H9 (cell line): Measurements from ENCODE around the gene IL1RAP. TPM values are rescaled to one million over a fixed set of nuclear protein-coding genes. Genes with fewer than 3 reads are reported as not detected.

Experiments used
- DNase-seq: peaks from one replicate; pipeline ENCODE4 v3.0.0-alpha.2; 2017
- H2AFZ ChIP-seq: one replicate; pipeline ENCODE4 v1.6.1; 2013; ENCODE audit warnings: mild to moderate bottlenecking, low read length, control low read depth, moderate library complexity
- H2AK5ac ChIP-seq: 2 replicates; pipeline ENCODE4 v1.6.1; 2013; ENCODE audit warnings: low read length, control low read depth, mixed read lengths; ENCODE audit not compliant: insufficient read length
- H2BK120ac ChIP-seq: one replicate; pipeline ENCODE4 v1.6.1; 2013; ENCODE audit warnings: low read depth, mild to moderate bottlenecking, low read length, control low read depth, inconsistent platforms; ENCODE audit not compliant: poor library complexity, severe bottlenecking
- H2BK12ac ChIP-seq: 2 replicates; pipeline ENCODE4 v1.6.1; 2013; ENCODE audit warnings: low read length, control low read depth, mixed read lengths, low read depth; ENCODE audit not compliant: insufficient read length
- H2BK15ac ChIP-seq: 2 replicates; pipeline ENCODE4 v1.6.1; 2013; ENCODE audit warnings: low read depth, low read length, control low read depth
- H2BK20ac ChIP-seq: one replicate; pipeline ENCODE4 v1.6.1; 2013; ENCODE audit warnings: low read depth, mild to moderate bottlenecking, low read length, control low read depth, inconsistent platforms; ENCODE audit not compliant: poor library complexity, severe bottlenecking
- H2BK5ac ChIP-seq: 2 replicates; pipeline ENCODE4 v1.6.1; 2013; ENCODE audit warnings: low read length, control low read depth, mixed read lengths; ENCODE audit not compliant: insufficient read length
- H3K14ac ChIP-seq: 2 replicates; pipeline ENCODE4 v1.6.1; 2013; ENCODE audit warnings: low read length, control low read depth; ENCODE audit not compliant: insufficient read depth
- H3K18ac ChIP-seq: 2 replicates; pipeline ENCODE4 v1.6.1; 2013; ENCODE audit warnings: low read depth, mild to moderate bottlenecking, mixed read lengths, low read length, control low read depth; ENCODE audit not compliant: insufficient read length
- H3K23ac ChIP-seq: 2 replicates; pipeline ENCODE4 v1.6.1; 2013; ENCODE audit warnings: low read length, control low read depth, mixed read lengths, low read depth; ENCODE audit not compliant: insufficient read length
- H3K23me2 ChIP-seq: 2 replicates; pipeline ENCODE4 v1.6.1; 2013; ENCODE audit warnings: low read depth, mild to moderate bottlenecking, mixed read lengths, low read length, control low read depth; ENCODE audit not compliant: insufficient read length, poor library complexity, severe bottlenecking
- H3K27ac ChIP-seq: 2 replicates; pipeline ENCODE4 v1.5.1; 2013; ENCODE audit warnings: low read length, control low read depth, mixed read lengths, low read depth; ENCODE audit not compliant: insufficient read length
- H3K27me3 ChIP-seq: 2 replicates; pipeline ENCODE4 v1.6.1; 2013; ENCODE audit warnings: low read length, control low read depth, inconsistent platforms; ENCODE audit not compliant: insufficient read depth
- H3K4ac ChIP-seq: 2 replicates; pipeline ENCODE4 v1.6.1; 2013; ENCODE audit warnings: low read depth, mild to moderate bottlenecking, control low read depth, inconsistent platforms, low read length, moderate library complexity
- H3K4me1 ChIP-seq: 2 replicates; pipeline ENCODE4 v1.6.1; 2013; ENCODE audit warnings: low read length, control low read depth, inconsistent platforms; ENCODE audit not compliant: insufficient read depth
- H3K4me2 ChIP-seq: 2 replicates; pipeline ENCODE4 v1.6.1; 2013; ENCODE audit warnings: low read length, control low read depth, mixed read lengths; ENCODE audit not compliant: insufficient read length, insufficient read depth
- H3K56ac ChIP-seq: 2 replicates; pipeline ENCODE4 v1.6.1; 2013; ENCODE audit warnings: low read depth, mild to moderate bottlenecking, mixed read lengths, low read length, control low read depth; ENCODE audit not compliant: insufficient read length
- H3K79me1 ChIP-seq: 2 replicates; pipeline ENCODE4 v1.6.1; 2013; ENCODE audit warnings: low read depth, mild to moderate bottlenecking, moderate library complexity, low read length, control low read depth, inconsistent platforms; ENCODE audit not compliant: insufficient read depth, poor library complexity, severe bottlenecking
- H3K79me2 ChIP-seq: 2 replicates; pipeline ENCODE4 v1.6.1; 2013; ENCODE audit warnings: low read length, control low read depth, inconsistent platforms; ENCODE audit not compliant: insufficient read depth
- H3K9ac ChIP-seq: 2 replicates; pipeline ENCODE4 v1.6.1; 2013; ENCODE audit warnings: low read length, control low read depth, mixed read lengths; ENCODE audit not compliant: insufficient read length; ENCODE audit errors: extremely low read depth
- H3K9me3 ChIP-seq: one replicate; pipeline ENCODE4 v1.6.1; 2013; ENCODE audit warnings: low read depth, low read length, inconsistent platforms; ENCODE audit not compliant: control insufficient read depth
- H3T11ph ChIP-seq: one replicate; pipeline ENCODE4 v1.6.1; 2013; ENCODE audit warnings: mild to moderate bottlenecking, low read length, control low read depth, inconsistent platforms
- H4K20me1 ChIP-seq: one replicate; pipeline ENCODE4 v1.6.1; 2013; ENCODE audit not compliant: control insufficient read depth, insufficient read length, insufficient read depth
- H4K5ac ChIP-seq: 2 replicates; pipeline ENCODE4 v1.6.1; 2013; ENCODE audit warnings: low read depth, mild to moderate bottlenecking, mixed read lengths, low read length, control low read depth; ENCODE audit not compliant: insufficient read length
- H4K8ac ChIP-seq: replicated peaks from 2 replicates; pipeline ENCODE4 v1.6.1; 2013; ENCODE audit warnings: low read length, control low read depth, mixed read lengths, low read depth; ENCODE audit not compliant: insufficient read length
- H4K91ac ChIP-seq: 2 replicates; pipeline ENCODE4 v1.6.1; 2013; ENCODE audit warnings: low read depth, mild to moderate bottlenecking, moderate library complexity, mixed read lengths, low read length, control low read depth; ENCODE audit not compliant: insufficient read length
- H3K27ac Mint-ChIP-seq, 3 experiments: 2 replicates in 2 of 3; 3 replicates in 1 of 3; pipeline ENCODE4 v1.8.0; 2020 to 2021; ENCODE audit warnings: mixed read lengths in 3 of 3, mild to moderate bottlenecking in 1 of 3, moderate library complexity in 1 of 3
- H3K27me3 Mint-ChIP-seq: 2 replicates; pipeline ENCODE4 v1.8.0; 2021; ENCODE audit warnings: low read depth, mild to moderate bottlenecking, moderate library complexity, mixed read lengths
- H3K36me3 Mint-ChIP-seq, 3 experiments: 2 replicates in 2 of 3; 3 replicates in 1 of 3; pipeline ENCODE4 v1.8.0; 2020 to 2021; ENCODE audit warnings: low read depth in 3 of 3, mixed read lengths in 3 of 3; ENCODE audit not compliant: insufficient read depth in 1 of 3
- H3K4me1 Mint-ChIP-seq, 2 experiments: 2 replicates each; pipeline ENCODE4 v1.8.0; 2020; ENCODE audit warnings: mixed read lengths in 2 of 2
- H3K4me3 Mint-ChIP-seq, 2 experiments: 2 replicates in 1 of 2; 3 replicates in 1 of 2; pipeline ENCODE4 v1.8.0; 2020 to 2021; ENCODE audit warnings: mild to moderate bottlenecking in 2 of 2, mixed read lengths in 2 of 2, moderate library complexity in 1 of 2
- H3K9me3 Mint-ChIP-seq, 2 experiments: 2 replicates in 1 of 2; 3 replicates in 1 of 2; pipeline ENCODE4 v1.8.0; 2020; ENCODE audit warnings: mild to moderate bottlenecking in 2 of 2, mixed read lengths in 2 of 2, moderate library complexity in 1 of 2
- WGBS: extraction: QIAGEN DNeasy Blood & Tissue Kit; methylation state at CpG from one replicate; pipeline ENCODE4 v1.1.7; 2013; ENCODE audit warnings: missing lambda C conversion rate, low lambda C conversion rate, mixed read lengths; ENCODE audit not compliant: insufficient read length; ENCODE audit errors: extremely low coverage; 5-methylcytosine and 5-hydroxymethylcytosine counted together
- total RNA-seq: library from RNA; stranded (reverse); gene quantifications from 2 replicates; pipeline ENCODE4 v1.2.1, GENCODE V29; 2021
- TF ChIP-seq, protein P1 (sequence below): fragments of 200-600 bp; sonication (generic); conservative IDR thresholded peaks from 3 replicates; pipeline ENCODE4 v1.8.0; 2021; ENCODE audit warnings: antibody characterized with exemption, mild to moderate bottlenecking

IL1RAP gene
- total RNA-seq, 1 experiment from 2014 or later, result 4.6 TPM

DNA sequence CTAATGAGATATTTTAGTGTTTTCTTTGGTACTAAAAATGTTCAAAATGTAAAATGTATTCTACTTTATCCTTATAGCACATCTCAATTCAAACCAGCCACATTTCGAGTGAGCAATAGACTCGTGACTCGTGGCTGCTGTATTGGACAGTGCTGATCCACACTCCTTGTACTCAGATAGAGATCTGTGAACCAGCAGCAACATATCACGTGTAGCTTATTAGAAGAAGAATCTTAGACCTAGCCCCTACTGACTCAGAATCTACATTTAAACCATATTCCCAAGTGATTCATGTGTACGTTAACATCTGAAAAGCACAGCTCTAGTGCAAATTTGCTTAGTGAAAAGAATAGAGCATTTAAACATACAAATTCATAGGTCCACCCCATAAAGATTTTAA, 130.9 kb downstream of the IL1RAP start:
- no peak overlapping the region for H2BK20ac ChIP-seq
- H2BK120ac ChIP-seq, result no peak overlapping the region
- no peaks in the 10 kb centered on the region for H3K27me3 ChIP-seq
- no peak overlapping the region for H3K23ac ChIP-seq
- no peak overlapping the region for H2BK12ac ChIP-seq
- no peak overlapping the region for H2AFZ ChIP-seq
- Mint-ChIP-seq H3K36me3 (peaks cover 0 to 3% (median 0%) of the 10 kb centered on the region in 3 experiments; a peak in 1 of 7 replicates), H3K27ac (peak overlapping the region; percentile 76 to 87 (median 85); a peak in 4 of 7 replicates), H3K9me3 (no peaks in the 10 kb centered on the region), H3K27me3 (no peaks in the 10 kb centered on the region), H3K4me3 (0 out of 5 replicates have a peak overlapping the region, but pooled peaks of 1 of the 2 experiments have one; percentile 24), H3K4me1 (peaks cover 25 to 35% of the 10 kb centered on the region in 2 experiments)
- no peak overlapping the region for H3K14ac ChIP-seq
- no peaks in the 10 kb centered on the region for H3K79me1 ChIP-seq
- no CpG with 5 or more reads among the region's 5 CpGs for WGBS
- no peak overlapping the region for H3K27ac ChIP-seq
- no peak overlapping the region for H2BK5ac ChIP-seq
- H2BK15ac ChIP-seq, result no peak overlapping the region
- no peaks in the 10 kb centered on the region for H3K23me2 ChIP-seq
- H3K56ac ChIP-seq, result no peak overlapping the region
- TF ChIP-seq, protein P1, sequence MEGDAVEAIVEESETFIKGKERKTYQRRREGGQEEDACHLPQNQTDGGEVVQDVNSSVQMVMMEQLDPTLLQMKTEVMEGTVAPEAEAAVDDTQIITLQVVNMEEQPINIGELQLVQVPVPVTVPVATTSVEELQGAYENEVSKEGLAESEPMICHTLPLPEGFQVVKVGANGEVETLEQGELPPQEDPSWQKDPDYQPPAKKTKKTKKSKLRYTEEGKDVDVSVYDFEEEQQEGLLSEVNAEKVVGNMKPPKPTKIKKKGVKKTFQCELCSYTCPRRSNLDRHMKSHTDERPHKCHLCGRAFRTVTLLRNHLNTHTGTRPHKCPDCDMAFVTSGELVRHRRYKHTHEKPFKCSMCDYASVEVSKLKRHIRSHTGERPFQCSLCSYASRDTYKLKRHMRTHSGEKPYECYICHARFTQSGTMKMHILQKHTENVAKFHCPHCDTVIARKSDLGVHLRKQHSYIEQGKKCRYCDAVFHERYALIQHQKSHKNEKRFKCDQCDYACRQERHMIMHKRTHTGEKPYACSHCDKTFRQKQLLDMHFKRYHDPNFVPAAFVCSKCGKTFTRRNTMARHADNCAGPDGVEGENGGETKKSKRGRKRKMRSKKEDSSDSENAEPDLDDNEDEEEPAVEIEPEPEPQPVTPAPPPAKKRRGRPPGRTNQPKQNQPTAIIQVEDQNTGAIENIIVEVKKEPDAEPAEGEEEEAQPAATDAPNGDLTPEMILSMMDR, result no peak
- no peak overlapping the region for H3K4ac ChIP-seq
- H3K9ac ChIP-seq, result no peak overlapping the region
- peaks cover 13% of the 10 kb centered on the region; the same call in 1 of the 2 replicates for H3K4me1 ChIP-seq
- H4K20me1 ChIP-seq, result no peaks in the 10 kb centered on the region
- no peaks in the 10 kb centered on the region for H3K9me3 ChIP-seq
- no peak overlapping the region for H2AK5ac ChIP-seq
- H4K91ac ChIP-seq, result no peak overlapping the region
- no peak overlapping the region for H4K8ac ChIP-seq
- no peak overlapping the region for H4K5ac ChIP-seq
- H3K18ac ChIP-seq, result no peak overlapping the region
- no peaks in the 10 kb centered on the region for H3K79me2 ChIP-seq
- DNase-seq, result no peak
- no peak overlapping the region for H3K4me2 ChIP-seq
- H3T11ph ChIP-seq, result no peak overlapping the region
